Myocyte (in vitro differentiated cells): ENCODE data around the gene MYO7B. TPM values are rescaled to one million over a fixed set of nuclear protein-coding genes. Genes with fewer than 3 reads are reported as not detected.

Experiments used
- DNase-seq: peaks from one replicate; pipeline ENCODE4 v3.0.0-alpha.2; 2012; ENCODE audit warnings: low read depth
- total RNA-seq: library from RNA; depleted of rRNA; stranded (reverse); fragments of >200 nt; gene quantifications from 2 replicates; pipeline ENCODE4 v1.2.3, GENCODE V29; 2014

MYO7B gene
- total RNA-seq, 1 donor from 2014 or later: not detected

DNA sequence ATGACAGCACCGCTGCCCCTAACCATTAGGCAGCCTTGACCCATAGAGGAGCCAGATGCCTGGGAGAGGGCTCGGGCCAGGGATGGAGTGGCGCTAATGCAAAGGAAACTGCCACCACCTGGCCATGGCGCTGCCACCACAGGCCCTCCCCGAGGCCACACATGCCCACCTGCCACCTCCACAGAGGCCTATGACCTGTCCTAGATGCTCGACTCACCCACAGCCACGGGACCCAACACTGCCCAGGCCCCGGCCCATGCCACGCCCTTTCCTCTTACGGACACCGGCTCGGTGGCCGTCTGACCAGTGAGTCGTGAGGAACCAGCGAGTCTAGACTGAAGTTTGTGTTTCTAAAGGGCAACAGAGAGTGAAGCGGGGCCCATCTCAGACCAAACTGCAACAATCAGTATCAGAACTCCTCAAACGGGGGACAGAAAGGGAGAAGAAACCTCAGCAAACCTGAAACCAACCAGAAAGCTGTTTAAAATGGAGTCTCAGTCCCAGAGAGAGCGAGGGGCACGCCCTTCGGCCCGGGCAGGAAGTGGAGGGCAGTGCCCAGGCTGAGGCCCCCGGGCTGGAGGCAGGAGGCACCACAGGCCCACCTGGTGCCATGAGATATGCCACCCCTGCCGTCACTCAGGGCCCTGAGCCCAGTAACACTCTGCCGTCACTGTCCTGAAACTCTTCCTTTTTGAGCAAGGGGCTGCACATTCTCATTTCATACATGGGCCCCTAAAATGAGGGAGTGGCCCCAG lies 111.2 kb downstream of the MYO7B start:
- DNase-seq: no peak

DNA sequence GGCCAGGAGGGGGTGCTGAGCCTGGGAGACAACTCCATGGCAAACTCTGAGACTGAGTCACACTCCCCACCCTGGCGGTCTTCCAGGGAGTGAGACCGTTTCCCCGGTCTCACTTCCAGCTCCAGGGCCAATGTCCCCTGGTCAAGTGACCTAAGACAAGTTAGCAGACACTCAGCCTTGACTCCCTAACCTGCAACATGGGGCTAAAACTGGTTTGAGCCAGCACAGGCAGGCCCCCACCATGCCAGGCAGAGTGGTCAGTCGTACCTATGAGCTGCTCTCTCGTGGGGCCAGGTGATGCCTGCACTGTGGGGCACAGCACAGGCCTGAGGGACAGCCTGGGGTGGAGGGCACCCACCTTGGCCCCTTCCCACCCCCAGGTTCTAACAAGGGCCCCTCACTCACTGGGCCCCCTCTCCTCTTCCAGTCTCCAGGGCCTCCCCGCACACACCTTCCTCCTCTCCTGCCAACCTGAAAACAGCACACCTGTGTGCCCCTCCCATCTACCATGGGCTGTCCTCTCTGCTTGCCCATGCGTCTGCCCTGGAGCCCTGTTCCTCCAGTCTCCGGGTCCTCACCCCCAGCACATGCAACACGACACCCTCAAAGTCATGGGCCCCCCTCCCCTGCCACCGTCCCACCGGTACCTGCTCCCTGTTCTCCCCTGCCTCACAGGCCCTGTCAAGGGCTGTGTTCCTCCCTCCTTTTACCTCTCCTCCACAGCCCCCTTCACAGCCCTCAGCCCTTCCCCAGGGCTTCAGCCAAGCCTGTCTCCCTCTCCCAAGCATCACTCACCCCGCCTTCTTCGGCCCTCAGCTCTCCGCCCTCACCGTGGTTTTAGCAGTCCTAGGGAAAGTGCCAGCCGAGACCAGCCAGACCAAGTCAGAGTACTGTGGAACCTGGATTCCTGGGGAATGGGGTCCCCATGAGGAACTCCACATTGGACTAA lies 112.0 kb downstream of the MYO7B start:
- peak; percentile 54 for DNase-seq

DNA sequence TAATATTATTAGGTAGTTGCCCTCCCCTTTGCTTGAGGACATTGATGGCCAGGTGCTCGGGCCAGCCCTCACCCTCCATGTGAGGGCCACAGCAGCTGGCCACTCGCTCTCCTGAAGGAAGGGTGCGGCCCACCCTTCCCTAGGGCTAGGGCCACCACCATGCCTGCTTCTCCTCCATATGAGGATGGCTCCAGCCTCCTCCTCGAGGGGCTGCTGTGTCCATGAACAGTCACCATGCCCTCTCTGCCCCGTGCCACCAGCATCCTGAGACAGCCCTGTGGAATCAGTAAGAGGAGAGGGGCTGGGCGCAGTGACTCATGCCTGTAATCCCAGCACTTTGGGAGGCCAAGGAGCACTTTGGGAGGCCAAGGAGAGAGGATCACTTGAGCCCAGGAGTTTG lies 112.8 kb downstream of the MYO7B start:
- no peak for DNase-seq

DNA sequence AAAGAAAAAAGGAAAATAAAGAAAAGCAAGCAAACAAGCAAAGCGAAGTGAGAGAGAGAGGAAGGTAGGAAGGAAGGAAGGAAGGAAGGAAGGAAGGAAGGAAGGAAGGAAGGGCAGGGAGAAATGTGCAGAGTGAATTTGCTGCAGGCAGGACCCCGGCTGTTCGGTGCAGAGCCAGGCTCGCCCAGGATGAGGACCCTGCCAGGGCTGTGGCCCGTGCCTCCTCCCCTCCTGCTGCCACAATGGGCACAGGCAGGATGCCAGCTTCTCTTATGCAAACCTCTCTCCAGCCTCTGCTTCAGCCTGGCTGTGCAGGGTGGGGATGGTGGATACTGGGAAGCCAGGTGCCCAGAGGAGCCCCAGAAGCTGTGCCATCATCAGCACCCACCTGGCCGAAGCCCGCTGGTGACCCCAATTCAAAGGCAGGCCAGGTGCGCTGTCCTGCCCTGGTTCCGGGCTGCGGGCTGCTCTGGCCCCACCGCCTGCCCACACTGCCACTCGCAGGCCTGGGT lies 113.7 kb downstream of the MYO7B start:
- DNase-seq: no peak

DNA sequence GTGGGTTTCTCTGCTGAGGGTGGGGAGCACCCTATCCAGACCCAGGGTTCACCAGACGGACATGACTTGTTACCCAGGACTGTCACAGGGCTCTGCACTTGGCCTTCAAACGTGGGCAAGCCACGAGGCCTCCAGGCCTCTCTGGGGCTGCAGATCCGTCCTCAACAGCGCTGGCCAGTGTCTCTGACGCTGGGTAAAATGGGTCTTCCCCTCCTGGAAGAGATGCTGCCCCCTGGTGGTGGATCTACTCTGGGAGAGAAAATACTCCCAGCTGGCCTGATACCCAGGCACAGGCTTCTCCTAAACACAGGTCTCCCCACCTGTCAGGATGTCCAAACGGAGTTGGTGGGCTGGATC lies 114.2 kb downstream of the MYO7B start:
- DNase-seq: peak; percentile 88

DNA sequence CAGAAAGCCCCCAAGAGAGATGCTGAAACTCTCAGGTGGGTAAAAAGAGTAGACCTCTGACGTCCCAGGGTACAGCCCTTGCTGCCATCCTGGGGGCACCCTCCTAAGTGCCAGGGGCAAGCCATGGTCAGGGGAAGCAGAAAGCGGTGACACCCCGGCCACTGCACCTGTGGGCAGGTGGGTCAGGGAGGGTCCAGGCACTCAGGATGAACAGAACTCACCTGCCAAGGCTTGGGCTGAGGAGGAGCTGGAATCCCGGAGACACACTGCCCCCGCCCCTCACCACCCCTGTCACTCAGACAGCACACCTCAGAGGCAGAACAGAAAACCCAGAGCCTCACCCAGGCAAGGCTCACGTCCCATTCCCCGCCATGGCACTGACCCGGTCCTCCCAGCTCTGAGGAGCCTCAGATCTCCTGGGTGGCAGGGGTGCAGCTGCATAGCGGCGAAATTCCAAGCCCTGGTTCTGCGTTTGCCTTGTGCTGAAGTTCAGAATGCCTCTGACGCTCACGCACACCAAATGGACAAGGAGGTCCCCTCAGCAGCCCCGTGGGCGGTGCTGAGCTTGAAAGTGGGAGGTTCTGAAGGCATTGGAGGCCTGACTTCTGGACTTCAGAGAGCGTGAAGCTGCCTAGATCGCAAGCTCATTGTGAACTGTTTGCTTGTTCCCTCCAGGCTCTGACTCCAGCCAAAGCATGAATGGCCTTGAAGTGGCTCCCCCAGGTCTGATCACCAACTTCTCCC lies 114.7 kb downstream of the MYO7B start:
- no peak for DNase-seq

DNA sequence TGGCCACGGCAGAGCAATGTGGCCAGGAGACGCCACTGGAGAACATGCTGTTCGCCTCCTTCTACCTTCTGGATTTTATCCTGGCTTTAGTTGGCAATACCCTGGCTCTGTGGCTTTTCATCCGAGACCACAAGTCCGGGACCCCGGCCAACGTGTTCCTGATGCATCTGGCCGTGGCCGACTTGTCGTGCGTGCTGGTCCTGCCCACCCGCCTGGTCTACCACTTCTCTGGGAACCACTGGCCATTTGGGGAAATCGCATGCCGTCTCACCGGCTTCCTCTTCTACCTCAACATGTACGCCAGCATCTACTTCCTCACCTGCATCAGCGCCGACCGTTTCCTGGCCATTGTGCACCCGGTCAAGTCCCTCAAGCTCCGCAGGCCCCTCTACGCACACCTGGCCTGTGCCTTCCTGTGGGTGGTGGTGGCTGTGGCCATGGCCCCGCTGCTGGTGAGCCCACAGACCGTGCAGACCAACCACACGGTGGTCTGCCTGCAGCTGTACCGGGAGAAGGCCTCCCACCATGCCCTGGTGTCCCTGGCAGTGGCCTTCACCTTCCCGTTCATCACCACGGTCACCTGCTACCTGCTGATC lies 115.4 kb downstream of the MYO7B start:
- no peak for DNase-seq

DNA sequence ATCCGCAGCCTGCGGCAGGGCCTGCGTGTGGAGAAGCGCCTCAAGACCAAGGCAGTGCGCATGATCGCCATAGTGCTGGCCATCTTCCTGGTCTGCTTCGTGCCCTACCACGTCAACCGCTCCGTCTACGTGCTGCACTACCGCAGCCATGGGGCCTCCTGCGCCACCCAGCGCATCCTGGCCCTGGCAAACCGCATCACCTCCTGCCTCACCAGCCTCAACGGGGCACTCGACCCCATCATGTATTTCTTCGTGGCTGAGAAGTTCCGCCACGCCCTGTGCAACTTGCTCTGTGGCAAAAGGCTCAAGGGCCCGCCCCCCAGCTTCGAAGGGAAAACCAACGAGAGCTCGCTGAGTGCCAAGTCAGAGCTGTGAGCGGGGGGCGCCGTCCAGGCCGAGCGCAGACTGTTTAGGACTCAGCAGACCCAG lies 115.9 kb downstream of the MYO7B start:
- DNase-seq: no peak

DNA sequence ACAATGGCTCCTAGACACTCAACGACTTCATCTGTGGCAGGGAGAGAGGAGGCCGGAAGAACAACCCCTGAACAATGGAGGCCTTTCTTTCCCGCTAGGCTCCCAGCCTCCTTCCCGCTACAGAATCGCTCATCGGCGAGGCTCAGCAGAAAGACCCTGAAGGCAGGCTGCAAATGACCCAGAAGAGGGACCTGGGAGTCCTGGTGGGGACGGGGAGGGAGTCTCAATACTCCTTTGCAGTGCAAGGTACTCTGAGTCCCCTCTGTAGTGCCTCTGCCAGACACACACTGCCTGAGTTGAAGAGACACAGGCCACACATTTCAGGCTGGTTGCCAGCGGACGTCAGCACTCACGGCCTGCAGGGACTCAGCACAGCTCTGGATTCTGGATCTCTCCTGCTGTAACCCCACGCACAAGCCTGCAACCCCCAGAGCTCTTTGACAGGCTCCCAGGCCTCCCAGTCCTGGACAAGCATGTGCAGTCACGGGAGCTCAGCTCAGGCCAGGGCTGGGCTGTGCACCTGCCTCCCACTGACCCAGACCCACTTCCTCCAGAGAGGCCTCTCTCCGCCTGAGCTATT lies 116.6 kb downstream of the MYO7B start:
- DNase-seq: no peak

DNA sequence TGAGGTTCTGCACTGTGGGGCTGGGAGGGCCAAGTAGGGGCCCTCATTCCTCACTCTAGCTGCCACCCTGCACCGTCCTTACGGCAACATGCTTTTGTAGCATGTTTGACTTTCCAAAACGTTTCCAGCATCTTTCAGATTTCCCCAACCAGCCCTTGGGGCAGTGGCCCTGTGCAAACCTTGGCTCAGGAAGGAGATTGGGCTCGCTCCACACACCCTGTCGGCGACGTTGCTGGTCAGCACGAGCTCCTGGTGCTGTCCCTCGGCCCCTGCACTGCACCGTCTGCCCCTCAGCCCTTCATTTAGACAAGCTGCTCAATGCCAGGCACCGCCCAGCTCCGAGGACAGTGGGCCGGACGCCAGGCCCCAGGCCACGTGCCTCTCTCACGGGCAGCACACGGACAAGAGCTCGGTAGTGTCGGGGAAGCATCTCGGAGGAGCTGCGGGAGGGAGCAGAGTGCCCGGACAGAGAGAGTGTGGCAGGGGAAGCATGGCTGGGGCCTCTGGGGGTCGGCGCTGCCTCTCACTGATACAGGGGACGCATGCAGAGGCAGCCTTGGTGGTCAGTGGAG lies 117.4 kb downstream of the MYO7B start:
- no peak for DNase-seq

DNA sequence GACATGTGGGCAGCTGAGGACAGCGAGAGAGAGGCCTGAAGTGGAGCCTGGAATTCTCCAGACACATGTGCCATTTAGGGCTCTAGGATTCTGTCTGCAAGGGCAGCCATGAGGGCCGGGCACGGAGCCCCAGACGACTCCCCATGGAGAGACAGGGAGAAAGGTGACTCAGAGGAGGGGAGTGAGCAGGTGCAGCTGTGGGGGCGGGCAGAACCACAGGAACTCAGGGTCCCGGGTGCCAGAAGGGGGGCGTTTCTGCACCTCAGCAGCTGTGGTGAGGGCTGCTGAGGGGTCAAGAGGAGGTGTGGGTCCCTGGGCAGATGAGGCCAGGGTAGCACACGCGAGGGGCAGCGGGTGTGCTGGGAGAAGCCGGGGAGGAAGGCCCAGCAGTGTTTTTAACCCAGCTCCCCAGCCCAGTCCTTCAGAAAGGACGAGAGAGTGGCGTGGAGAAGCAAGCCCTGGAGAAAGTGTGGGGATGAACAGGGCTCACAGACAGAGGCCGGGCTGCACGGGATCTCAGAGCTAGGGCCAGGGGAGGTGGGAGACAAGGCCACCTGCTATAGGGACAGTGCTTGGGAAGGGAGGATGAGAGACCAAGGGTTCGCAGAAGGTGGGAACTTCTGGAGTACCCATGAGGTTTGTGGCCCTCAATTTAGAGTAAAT lies 118.1 kb downstream of the MYO7B start:
- DNase-seq: peak; percentile 72

DNA sequence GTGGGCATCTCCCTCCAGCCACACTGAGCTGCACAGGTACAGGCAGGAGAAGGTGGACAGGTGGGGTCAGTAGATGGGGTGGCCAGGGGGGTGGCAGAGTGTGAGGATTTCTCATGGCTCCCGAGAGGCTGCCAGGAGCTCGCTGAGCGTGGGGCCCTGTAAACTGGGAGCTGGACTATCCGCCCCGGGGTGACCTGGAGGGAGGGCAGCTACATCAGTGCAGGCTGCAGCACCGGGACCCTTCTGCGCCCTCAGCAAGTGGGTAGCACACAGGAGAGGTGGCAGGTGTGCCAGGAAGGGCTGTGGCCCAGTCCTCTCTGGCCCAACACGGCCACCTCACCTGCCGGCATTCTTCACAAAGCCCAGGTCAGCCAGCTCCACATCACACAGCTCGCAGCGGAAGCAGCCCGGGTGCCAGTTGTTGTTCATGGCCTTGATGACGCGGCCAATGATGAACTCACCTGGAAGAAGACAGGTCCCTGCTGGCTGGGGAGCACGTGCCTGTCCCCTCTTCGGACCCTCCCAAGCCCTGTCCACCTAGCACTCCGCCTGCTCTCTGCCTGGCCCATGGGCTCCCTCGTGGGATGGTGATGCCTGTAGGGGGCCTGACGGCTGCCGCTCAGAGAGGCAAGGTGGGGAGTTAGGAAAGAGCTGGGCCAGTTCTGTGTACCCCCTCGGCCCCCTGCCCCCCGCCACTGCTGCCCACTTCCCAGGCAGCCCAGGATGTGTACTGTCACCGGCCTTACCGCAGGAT lies 118.8 kb downstream of the MYO7B start:
- DNase-seq: no peak

DNA sequence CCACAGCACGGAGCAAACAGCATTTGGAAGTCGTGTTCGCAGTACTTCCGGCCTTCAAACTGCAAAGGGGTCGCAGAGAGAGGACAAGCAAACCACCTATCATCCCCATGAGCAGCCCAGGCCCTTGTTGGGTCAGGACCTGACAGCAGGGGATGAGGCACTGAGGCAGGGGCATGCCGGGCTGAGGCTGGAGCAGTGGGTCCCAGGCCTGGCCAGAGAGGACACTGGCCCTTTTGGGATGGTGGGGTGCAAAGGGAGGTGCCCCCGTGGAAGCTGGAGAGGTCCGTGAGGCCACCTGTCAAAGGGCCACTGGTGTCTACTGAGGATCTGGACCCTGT lies 119.3 kb downstream of the MYO7B start:
- no peak for DNase-seq

DNA sequence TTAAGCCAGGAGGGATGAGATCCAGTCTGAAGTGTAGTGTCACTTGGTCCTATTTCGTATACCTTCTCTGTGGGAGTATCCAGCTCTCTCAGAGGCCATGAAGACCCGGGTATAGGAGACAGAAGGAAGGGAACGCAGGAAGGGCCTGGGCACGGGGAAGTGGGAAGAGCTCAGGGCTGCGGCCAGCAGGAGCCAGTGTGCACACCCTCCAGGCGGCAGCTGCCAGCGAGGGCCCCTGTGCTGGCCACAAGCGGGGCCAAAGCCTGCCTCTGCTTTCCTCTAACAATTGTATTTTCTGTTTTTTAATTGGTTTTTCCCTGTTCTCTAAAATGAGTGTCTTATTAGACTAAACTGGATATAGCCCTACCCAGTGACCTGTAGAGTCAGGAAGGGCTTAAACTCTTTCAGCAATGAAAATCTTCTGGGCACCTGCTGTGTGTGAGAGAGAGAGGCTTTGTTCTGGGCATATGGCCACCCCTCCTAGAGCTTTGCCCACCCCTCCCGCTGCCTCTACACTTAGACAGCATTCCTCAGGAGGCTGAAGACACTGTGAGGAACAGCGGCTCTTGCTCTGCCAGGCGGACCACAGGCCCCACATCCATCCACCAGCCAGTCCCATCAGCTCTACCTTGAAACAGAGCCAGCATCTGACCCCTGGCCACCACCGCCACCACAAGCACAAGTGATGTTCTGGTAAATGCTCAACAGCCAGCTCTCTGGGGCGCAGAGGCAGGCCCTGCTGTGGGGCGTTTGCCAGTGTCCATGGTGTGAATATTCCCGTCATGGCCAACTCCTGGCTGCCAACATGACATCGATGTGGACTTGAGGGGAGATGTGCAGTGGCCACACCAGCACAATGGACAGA lies 120.0 kb downstream of the MYO7B start:
- peak; percentile 58 for DNase-seq

DNA sequence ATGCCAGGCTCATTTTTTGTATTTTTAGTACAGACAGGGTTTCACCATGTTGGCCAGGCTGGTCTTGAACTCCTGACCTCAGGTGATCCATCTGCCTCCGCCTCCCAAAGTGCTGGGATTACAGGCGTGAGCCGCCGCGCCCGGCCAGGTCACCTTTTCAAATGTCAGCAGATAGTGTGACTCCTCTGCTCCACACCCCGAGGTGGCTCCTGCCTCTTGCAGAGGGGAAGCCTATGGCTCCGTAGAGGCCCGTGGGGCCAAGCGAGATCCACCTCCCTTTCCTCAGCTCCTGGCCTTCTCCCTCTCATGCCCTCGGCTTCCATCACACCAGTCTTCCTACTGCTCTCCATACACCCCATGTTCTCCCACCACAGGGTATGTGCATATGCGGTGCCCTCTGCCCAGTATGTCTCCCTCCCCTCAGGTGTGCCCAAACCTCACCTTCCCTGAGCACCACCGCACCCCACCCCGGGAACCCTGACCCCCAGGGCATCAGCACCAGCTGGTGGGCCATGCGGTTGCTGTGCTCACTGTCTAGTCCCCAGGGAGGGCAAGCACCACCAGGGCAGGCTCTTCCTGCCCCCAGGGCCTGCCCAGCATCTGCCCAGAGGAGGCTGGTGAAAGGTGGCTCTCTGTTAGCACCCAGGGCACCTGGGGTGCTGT lies 121.2 kb downstream of the MYO7B start:
- no peak for DNase-seq

DNA sequence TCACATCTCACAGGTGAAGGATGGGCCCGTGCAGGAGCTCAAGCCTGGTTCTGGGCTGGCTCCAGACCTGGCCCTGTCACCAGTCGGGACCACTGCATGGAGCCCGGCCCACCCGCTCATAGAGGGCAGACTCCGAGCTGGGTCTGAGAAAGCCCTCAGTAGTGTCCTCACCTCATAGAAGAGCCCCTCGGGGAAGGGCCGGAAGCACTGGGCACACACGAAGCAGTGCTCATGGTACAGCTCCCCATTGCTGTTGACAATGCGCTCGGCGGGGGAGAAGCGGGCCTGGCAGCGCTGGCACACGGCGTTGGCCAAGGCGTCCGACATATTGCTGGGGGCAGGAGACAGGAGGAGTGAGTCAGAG lies 121.7 kb downstream of the MYO7B start:
- no peak for DNase-seq

DNA sequence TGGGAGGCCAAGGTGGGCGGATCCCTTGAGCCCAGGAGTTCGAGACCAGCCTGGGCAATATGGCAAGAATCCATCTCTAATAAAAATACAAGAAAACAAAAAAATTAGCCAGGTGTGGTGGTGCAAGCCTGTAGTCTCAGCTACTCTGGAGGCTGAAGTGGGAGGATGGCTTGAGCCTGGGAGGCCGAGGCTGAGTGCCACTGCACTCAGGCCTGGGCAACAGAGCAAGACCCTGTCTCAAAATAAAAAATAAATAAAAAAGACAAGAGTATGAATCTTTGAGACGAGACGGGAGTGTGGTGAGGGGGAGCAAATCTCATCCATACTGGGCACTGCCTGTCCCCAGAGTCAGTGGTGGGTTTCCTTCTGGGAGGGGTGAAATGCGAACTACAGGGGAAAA lies 122.7 kb downstream of the MYO7B start:
- no peak for DNase-seq
